Esophagus squamous epithelium (tissue), 4 donors: Measurements from ENCODE around the gene C16orf86.

Experiments
- POLR2A ChIP-seq, 4 donors: fragments of 450-650 bp; IDR thresholded peaks; one replicate each; pipeline ENCODE4 v1.6.1; 2017; ENCODE audit warnings: antibody characterized with exemption in 4 of 4, mild to moderate bottlenecking in 4 of 4, moderate library complexity in 3 of 4
- TF ChIP-seq, protein P1 (sequence below), 6 experiments: fragments of 450-650 bp in 4 of 6; fragments of 200-600 bp in 2 of 6; sonication (generic) in 2 of 6; IDR thresholded peaks; one replicate each; pipeline ENCODE4 v1.5.1; 2016 to 2019; ENCODE audit warnings: antibody characterized with exemption in 6 of 6, mild to moderate bottlenecking in 4 of 6, moderate library complexity in 4 of 6

DNA sequence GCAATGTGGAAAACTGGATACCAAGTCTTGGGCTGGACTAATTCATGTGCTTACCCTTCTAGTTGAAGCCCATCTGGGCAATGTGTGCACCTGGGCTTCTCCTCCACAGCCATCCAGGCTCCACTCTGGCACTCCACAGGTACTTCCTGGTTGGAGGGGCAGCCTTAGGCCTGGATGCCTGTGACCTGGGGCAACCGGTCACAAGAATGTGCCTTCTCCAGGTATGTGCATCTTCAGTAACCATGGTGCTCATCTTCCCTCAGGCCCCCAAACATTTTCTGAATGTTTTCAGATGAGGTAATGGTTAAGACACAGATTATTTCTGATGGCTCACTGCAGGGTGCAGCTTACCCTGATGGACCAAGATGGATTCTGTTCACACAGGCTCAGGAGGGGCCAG lies 11.1 kb downstream of the C16orf86 start:
- TF ChIP-seq, protein P1, sequence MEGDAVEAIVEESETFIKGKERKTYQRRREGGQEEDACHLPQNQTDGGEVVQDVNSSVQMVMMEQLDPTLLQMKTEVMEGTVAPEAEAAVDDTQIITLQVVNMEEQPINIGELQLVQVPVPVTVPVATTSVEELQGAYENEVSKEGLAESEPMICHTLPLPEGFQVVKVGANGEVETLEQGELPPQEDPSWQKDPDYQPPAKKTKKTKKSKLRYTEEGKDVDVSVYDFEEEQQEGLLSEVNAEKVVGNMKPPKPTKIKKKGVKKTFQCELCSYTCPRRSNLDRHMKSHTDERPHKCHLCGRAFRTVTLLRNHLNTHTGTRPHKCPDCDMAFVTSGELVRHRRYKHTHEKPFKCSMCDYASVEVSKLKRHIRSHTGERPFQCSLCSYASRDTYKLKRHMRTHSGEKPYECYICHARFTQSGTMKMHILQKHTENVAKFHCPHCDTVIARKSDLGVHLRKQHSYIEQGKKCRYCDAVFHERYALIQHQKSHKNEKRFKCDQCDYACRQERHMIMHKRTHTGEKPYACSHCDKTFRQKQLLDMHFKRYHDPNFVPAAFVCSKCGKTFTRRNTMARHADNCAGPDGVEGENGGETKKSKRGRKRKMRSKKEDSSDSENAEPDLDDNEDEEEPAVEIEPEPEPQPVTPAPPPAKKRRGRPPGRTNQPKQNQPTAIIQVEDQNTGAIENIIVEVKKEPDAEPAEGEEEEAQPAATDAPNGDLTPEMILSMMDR (IDR thresholded peaks at IDR 0.05): no peak
- no peak for TF ChIP-seq POLR2A (IDR thresholded peaks at IDR 0.05)
